SK-N-SH treated with all-trans-retinoic acid at 6 μM for 48 hours (cell line): Measurements from ENCODE around the gene C10orf143.

Source experiments
- ATAC-seq: fragments of 200-7000 bp; cut with Tn5 transposase; 3 replicates; pipeline ENCODE4 v1.9.1; 2020; ENCODE audit warnings: mild to moderate bottlenecking, moderate library complexity
- ARNTL ChIP-seq: fragments of 450-650 bp; formaldehyde crosslinking; IDR thresholded peaks from 2 replicates; pipeline ENCODE4 v1.5.0; 2020; ENCODE audit warnings: low read depth, mild to moderate bottlenecking, moderate library complexity, borderline replicate concordance
- BACH2 ChIP-seq: fragments of 250-450 bp; sonication (Bioruptor Pico); IDR thresholded peaks from 2 replicates; pipeline ENCODE4 v1.9.0; 2021; ENCODE audit warnings: mild to moderate bottlenecking, borderline replicate concordance
- CSDC2 ChIP-seq: fragments of 250-450 bp; sonication (Bioruptor Pico); IDR thresholded peaks from 2 replicates; pipeline ENCODE4 v1.5.0; 2020; ENCODE audit warnings: mild to moderate bottlenecking, moderate library complexity
- ESRRG ChIP-seq: fragments of 250-450 bp; sonication (Bioruptor Pico); IDR thresholded peaks from 2 replicates; pipeline ENCODE4 v1.6.1; 2021; ENCODE audit warnings: mild to moderate bottlenecking
- GLIS3 ChIP-seq: fragments of 250-450 bp; sonication (Bioruptor Pico); IDR thresholded peaks from 2 replicates; pipeline ENCODE4 v1.5.0; 2020; ENCODE audit warnings: mild to moderate bottlenecking, moderate library complexity
- ISL1 ChIP-seq: fragments of 250-450 bp; sonication (Bioruptor Pico); IDR thresholded peaks from 2 replicates; pipeline ENCODE4 v2.1.2; 2022; ENCODE audit warnings: mild to moderate bottlenecking, moderate library complexity
- OSR1 ChIP-seq: fragments of 250-450 bp; sonication (Bioruptor Pico); IDR thresholded peaks from 2 replicates; pipeline ENCODE4 v1.8.0; 2022; ENCODE audit warnings: moderate library complexity, mild to moderate bottlenecking, inconsistent platforms
- PPARA ChIP-seq: fragments of 250-450 bp; sonication (Bioruptor Pico); IDR thresholded peaks from 2 replicates; pipeline ENCODE4 v1.5.0; 2020; ENCODE audit warnings: mild to moderate bottlenecking, borderline replicate concordance
- RARB ChIP-seq: fragments of 250-450 bp; sonication (Bioruptor Pico); IDR thresholded peaks from 2 replicates; pipeline ENCODE4 v1.8.0; 2021; ENCODE audit warnings: mild to moderate bottlenecking, moderate library complexity
- SNAI2 ChIP-seq: fragments of 250-450 bp; sonication (Bioruptor Pico); IDR thresholded peaks from 2 replicates; pipeline ENCODE4 v1.5.0; 2020; ENCODE audit warnings: mild to moderate bottlenecking, moderate library complexity
- TOX ChIP-seq: fragments of 250-450 bp; sonication (Bioruptor Pico); IDR thresholded peaks from 2 replicates; pipeline ENCODE4 v1.8.0; 2021; ENCODE audit warnings: mild to moderate bottlenecking, moderate library complexity, borderline replicate concordance
- ZC3H10 ChIP-seq: fragments of 250-450 bp; sonication (Bioruptor Pico); IDR thresholded peaks from 2 replicates; pipeline ENCODE4 v1.5.1; 2021; ENCODE audit warnings: mild to moderate bottlenecking, moderate library complexity
- ZFP3 ChIP-seq: fragments of 250-450 bp; sonication (Bioruptor Pico); IDR thresholded peaks from 2 replicates; pipeline ENCODE4 v1.5.0; 2020; ENCODE audit warnings: mild to moderate bottlenecking, moderate library complexity
- ZFP30 ChIP-seq: fragments of 450-650 bp; formaldehyde crosslinking; IDR thresholded peaks from 2 replicates; pipeline ENCODE4 v1.5.0; 2022; ENCODE audit warnings: mild to moderate bottlenecking, moderate library complexity
- ZNF70 ChIP-seq: fragments of 450-650 bp; formaldehyde crosslinking; IDR thresholded peaks from 2 replicates; pipeline ENCODE4 v1.5.0; 2020; ENCODE audit warnings: mild to moderate bottlenecking, moderate library complexity
- ZNF8 ChIP-seq: fragments of 450-650 bp; formaldehyde crosslinking; IDR thresholded peaks from 2 replicates; pipeline ENCODE4 v1.5.0; 2020; ENCODE audit warnings: mild to moderate bottlenecking, moderate library complexity
- TF ChIP-seq, protein P1 (sequence below): fragments of 250-450 bp; sonication (Bioruptor Pico); IDR thresholded peaks from 2 replicates; pipeline ENCODE4 v1.8.0; 2020; ENCODE audit warnings: mild to moderate bottlenecking, moderate library complexity, borderline replicate concordance
- TF ChIP-seq, protein P2 (sequence below): fragments of 250-450 bp; sonication (Bioruptor Pico); IDR thresholded peaks from 2 replicates; pipeline ENCODE4 v1.5.0; 2020; ENCODE audit warnings: mild to moderate bottlenecking, moderate library complexity
- TF ChIP-seq, protein P3 (sequence below): fragments of 250-450 bp; sonication (Bioruptor Pico); IDR thresholded peaks from 2 replicates; pipeline ENCODE4 v1.5.1; 2020; ENCODE audit warnings: low read depth, mild to moderate bottlenecking, moderate library complexity
- TF ChIP-seq, protein P4 (sequence below): fragments of 250-450 bp; sonication (Bioruptor Pico); IDR thresholded peaks from 2 replicates; pipeline ENCODE4 v1.8.0; 2021; ENCODE audit warnings: low read depth, mild to moderate bottlenecking, moderate library complexity, borderline replicate concordance

Gene C10orf143

DNA sequence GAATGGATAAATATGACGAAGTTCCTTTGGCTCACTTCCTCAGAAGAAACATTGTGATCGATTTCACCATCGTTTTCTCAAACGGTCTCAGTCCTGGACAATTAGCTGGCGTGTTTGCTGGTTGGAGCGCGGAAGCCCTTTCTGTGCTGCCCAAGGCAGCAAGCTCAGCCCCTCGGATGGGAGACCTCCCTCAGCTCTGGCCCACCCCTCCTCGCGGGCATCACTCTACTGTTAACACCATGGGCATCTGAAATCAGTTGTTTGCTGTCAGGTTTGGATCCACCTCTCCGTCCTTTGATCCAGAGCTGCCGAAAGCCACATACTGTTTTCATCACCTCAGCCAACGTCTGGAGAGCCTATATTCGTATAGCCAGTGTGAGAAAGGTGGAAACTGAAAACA, 68.2 kb downstream of the C10orf143 start:
- ATAC-seq: no peak
- TF ChIP-seq ARNTL (CRISPR knock-in tag) (no peak), ISL1 (CRISPR knock-in tag) (no peak), RARB (CRISPR knock-in tag) (no peak), ZC3H10 (CRISPR knock-in tag) (no peak), TOX (CRISPR knock-in tag) (no peak), ZNF70 (CRISPR knock-in tag) (no peak), ESRRG (CRISPR knock-in tag) (no peak), SNAI2 (CRISPR knock-in tag) (no peak), GLIS3 (CRISPR knock-in tag) (no peak), ZFP30 (no peak), BACH2 (CRISPR knock-in tag) (no peak), PPARA (no peak), ZFP3 (CRISPR knock-in tag) (no peak), ZNF8 (CRISPR knock-in tag) (no peak), OSR1 (CRISPR knock-in tag) (no peak)
- TF ChIP-seq, protein P1, sequence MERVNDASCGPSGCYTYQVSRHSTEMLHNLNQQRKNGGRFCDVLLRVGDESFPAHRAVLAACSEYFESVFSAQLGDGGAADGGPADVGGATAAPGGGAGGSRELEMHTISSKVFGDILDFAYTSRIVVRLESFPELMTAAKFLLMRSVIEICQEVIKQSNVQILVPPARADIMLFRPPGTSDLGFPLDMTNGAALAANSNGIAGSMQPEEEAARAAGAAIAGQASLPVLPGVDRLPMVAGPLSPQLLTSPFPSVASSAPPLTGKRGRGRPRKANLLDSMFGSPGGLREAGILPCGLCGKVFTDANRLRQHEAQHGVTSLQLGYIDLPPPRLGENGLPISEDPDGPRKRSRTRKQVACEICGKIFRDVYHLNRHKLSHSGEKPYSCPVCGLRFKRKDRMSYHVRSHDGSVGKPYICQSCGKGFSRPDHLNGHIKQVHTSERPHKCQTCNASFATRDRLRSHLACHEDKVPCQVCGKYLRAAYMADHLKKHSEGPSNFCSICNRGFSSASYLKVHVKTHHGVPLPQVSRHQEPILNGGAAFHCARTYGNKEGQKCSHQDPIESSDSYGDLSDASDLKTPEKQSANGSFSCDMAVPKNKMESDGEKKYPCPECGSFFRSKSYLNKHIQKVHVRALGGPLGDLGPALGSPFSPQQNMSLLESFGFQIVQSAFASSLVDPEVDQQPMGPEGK (CRISPR knock-in tag): no peak
- TF ChIP-seq, protein P2, sequence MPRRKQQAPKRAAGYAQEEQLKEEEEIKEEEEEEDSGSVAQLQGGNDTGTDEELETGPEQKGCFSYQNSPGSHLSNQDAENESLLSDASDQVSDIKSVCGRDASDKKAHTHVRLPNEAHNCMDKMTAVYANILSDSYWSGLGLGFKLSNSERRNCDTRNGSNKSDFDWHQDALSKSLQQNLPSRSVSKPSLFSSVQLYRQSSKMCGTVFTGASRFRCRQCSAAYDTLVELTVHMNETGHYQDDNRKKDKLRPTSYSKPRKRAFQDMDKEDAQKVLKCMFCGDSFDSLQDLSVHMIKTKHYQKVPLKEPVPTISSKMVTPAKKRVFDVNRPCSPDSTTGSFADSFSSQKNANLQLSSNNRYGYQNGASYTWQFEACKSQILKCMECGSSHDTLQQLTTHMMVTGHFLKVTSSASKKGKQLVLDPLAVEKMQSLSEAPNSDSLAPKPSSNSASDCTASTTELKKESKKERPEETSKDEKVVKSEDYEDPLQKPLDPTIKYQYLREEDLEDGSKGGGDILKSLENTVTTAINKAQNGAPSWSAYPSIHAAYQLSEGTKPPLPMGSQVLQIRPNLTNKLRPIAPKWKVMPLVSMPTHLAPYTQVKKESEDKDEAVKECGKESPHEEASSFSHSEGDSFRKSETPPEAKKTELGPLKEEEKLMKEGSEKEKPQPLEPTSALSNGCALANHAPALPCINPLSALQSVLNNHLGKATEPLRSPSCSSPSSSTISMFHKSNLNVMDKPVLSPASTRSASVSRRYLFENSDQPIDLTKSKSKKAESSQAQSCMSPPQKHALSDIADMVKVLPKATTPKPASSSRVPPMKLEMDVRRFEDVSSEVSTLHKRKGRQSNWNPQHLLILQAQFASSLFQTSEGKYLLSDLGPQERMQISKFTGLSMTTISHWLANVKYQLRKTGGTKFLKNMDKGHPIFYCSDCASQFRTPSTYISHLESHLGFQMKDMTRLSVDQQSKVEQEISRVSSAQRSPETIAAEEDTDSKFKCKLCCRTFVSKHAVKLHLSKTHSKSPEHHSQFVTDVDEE (CRISPR knock-in tag): no peak
- TF ChIP-seq, protein P3, sequence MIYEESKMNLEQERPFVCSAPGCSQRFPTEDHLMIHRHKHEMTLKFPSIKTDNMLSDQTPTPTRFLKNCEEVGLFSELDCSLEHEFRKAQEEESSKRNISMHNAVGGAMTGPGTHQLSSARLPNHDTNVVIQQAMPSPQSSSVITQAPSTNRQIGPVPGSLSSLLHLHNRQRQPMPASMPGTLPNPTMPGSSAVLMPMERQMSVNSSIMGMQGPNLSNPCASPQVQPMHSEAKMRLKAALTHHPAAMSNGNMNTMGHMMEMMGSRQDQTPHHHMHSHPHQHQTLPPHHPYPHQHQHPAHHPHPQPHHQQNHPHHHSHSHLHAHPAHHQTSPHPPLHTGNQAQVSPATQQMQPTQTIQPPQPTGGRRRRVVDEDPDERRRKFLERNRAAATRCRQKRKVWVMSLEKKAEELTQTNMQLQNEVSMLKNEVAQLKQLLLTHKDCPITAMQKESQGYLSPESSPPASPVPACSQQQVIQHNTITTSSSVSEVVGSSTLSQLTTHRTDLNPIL (CRISPR knock-in tag): no peak
- TF ChIP-seq, protein P4, sequence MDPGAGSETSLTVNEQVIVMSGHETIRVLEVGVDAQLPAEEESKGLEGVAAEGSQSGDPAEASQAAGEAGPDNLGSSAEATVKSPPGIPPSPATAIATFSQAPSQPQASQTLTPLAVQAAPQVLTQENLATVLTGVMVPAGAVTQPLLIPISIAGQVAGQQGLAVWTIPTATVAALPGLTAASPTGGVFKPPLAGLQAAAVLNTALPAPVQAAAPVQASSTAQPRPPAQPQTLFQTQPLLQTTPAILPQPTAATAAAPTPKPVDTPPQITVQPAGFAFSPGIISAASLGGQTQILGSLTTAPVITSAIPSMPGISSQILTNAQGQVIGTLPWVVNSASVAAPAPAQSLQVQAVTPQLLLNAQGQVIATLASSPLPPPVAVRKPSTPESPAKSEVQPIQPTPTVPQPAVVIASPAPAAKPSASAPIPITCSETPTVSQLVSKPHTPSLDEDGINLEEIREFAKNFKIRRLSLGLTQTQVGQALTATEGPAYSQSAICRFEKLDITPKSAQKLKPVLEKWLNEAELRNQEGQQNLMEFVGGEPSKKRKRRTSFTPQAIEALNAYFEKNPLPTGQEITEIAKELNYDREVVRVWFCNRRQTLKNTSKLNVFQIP (CRISPR knock-in tag): no peak

DNA sequence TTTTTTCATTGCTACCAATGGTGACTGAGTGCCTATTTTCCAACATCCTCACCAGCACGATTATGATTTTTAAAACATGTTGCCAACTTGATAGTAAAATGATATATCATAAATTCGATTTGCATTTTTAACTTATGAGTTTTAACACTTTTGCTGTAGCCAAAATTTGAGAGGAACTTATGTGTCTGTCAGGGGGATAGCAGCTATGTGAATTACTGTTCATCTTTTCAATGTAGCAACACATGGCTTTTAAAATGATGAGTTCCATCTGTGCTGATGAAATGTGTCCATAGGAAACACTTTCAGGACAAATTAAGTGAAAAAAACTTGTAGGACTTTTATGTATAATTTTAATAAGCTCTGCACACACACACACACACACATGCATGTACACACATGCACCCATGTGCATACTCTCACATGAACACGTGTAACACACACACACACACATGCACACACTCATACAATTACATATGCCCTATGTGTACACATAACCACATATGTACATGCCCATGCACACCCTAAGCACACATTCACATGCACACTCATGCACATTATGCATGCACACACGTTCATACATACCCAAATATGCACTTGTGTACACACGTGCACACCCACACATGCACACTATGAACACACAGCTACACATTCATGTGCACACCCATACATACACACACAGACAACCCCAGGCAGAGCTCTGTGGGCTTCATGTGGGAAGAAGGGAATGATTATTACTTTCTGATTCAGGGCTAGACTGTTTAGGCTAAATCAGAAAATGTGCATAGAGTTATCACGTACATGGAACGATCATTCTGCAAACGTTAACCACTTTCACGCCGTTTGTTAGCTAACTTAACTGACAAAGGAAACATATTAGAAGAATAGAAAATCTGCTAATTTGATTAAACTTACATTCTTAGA, 68.9 kb downstream of the C10orf143 start:
- TF ChIP-seq, protein P3 (CRISPR knock-in tag): no peak
- no peak for TF ChIP-seq ESRRG (CRISPR knock-in tag)
- TF ChIP-seq, protein P2 (CRISPR knock-in tag): no peak
- TF ChIP-seq RARB (CRISPR knock-in tag): no peak
- TF ChIP-seq, protein P4 (CRISPR knock-in tag): no peak
- TF ChIP-seq ZFP3 (CRISPR knock-in tag): no peak
- no peak for TF ChIP-seq ZFP30
- TF ChIP-seq ZNF8 (CRISPR knock-in tag): no peak
- TF ChIP-seq TOX (CRISPR knock-in tag): no peak
- no peak for TF ChIP-seq BACH2 (CRISPR knock-in tag)
- TF ChIP-seq CSDC2 (CRISPR knock-in tag): no peak
- no peak for ATAC-seq
